Measurements from ENCODE around the gene DYRK1A. TPM values are rescaled to one million over a fixed set of nuclear protein-coding genes. Genes with fewer than 3 reads are reported as not detected.

Gene DYRK1A
- total RNA-seq, 2 donors from 2014 or later, result 57.5 to 57.7 TPM

DNA sequence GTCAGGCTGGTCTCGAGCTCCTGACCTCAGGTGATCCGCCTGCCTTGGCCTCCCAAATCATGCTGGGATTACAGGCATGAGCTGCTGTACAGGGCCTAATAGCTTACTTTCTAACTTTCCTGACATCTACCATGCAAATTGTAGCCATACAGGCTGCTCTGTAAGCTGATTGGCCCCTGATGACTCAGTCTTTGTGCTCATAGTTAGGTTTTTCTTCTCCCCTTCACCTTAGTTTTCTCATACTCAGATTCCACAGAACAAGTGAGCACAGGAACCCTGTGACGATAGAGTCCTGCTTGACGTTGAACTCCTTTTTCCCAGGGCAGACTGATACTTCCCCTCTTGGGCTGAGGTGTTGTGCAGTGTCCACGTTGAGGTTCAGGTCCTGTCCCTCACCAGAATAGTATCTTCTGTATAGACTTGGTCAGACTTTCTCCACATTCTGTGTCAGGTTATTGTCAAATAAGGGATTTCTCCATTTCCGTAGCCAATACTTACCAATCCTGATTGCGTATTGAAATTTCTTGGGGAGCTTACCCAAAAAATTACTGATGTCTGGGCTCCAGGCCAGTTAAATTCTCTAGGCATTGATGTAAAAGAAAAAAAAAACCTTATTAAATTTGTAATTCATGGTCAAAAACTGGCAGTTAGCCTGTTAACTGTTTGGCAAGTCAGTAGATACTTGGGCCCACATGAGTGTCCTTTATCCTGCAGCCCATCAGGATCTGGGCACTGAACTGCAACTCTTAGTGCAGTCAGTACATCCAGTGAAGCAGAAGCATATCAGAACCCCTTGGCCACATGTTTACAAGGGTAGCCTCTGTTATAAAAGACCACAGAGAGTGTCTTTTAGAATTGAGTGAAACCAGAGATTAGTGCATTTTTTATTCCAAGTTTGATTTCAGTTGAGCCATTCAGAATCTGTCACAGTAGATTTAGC lies 118.2 kb downstream of the DYRK1A start:
- intact Hi-C loops (cut with DNase I), result no loop called here
- no peak for DNase-seq
- Histone ChIP-seq H3K9ac (ENCODE audit: low read depth in 2 of 2, low read length in 2 of 2) (no peak overlapping the region), H3K4me1 (no peaks in the 10 kb centered on the region), H3K9me3 (no peaks in the 10 kb centered on the region), H3K4me3 (no peak overlapping the region), H3K27me3 (no peaks in the 10 kb centered on the region), H3K36me3 (peaks cover 5% of the 10 kb centered on the region), H3K27ac (no peak overlapping the region)
- no peak for TF ChIP-seq CTCF (IDR thresholded peaks at IDR 0.05)

DNA sequence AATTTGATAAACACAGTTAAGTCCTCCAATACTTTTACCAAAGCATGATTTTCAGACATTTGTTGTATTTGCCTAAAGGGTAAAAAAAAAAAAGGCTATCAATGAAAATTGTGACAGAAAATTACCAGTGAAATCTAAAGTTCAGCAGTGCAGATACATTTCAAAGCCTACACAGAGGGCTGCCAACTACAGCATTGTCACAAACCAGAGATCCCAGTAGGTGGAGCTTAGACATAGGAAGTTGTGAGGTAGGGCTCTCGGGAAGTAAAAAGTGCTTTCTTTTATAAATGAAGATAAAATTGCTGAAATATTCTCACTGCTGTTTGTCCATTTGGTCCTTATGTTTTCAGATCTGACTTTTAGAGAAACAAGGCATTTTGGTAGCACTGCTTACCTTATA lies 123.0 kb downstream of the DYRK1A start:
- Histone ChIP-seq H3K4me3 (no peak overlapping the region), H3K27ac (no peak overlapping the region), H3K4me1 (no peaks in the 10 kb centered on the region), H3K27me3 (no peaks in the 10 kb centered on the region), H3K9ac (ENCODE audit: low read depth in 2 of 2, low read length in 2 of 2) (no peak overlapping the region), H3K9me3 (no peaks in the 10 kb centered on the region), H3K36me3 (peaks cover 5% of the 10 kb centered on the region)
- no peak for DNase-seq
- no peak for TF ChIP-seq CTCF (IDR thresholded peaks at IDR 0.05)
- intact Hi-C loops (cut with DNase I), result no loop called here

GRCh38 chr21:37490084-37490483 lies 123.5 kb downstream of the DYRK1A start:
- H3K27me3 ChIP-seq, result no peaks in the 10 kb centered on the region
- no peaks in the 10 kb centered on the region for H3K9me3 ChIP-seq
- H3K27ac ChIP-seq, result no peak overlapping the region
- TF ChIP-seq CTCF (IDR thresholded peaks at IDR 0.05), result no peak
- peaks cover 5% of the 10 kb centered on the region for H3K36me3 ChIP-seq
- no peak overlapping the region for H3K9ac ChIP-seq (ENCODE audit: low read depth in 2 of 2, low read length in 2 of 2)
- intact Hi-C loops (cut with DNase I), result no loop called here
- DNase-seq, result no peak
- no peaks in the 10 kb centered on the region for H3K4me1 ChIP-seq
- no peak overlapping the region for H3K4me3 ChIP-seq

DNA sequence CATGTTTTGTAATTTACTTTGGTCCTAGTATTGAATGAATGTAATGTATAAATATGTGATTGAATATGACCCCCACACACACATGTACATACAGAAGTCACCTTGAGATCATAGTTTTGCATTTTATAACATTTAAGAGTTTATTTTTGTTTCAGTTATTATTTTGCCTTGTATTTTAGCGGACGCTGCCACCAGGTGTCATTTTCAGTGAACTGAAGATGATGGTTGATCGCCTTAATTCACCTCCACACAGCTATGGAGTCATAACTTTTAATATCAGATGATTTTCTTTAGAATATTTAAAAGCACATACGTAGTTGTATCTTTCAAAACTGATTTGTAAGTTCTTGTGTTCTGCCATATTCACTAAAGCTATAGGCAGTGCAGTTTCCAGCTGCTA lies 130.4 kb downstream of the DYRK1A start:
- Histone ChIP-seq H3K27me3 (no peaks in the 10 kb centered on the region), H3K27ac (no peak overlapping the region), H3K9ac (ENCODE audit: low read depth in 2 of 2, low read length in 2 of 2) (no peak overlapping the region), H3K4me3 (no peak overlapping the region), H3K36me3 (no peaks in the 10 kb centered on the region), H3K4me1 (no peaks in the 10 kb centered on the region), H3K9me3 (no peaks in the 10 kb centered on the region)
- DNase-seq, result no peak
- no peak for TF ChIP-seq CTCF (IDR thresholded peaks at IDR 0.05)
- intact Hi-C loops (cut with DNase I), result no loop called here

- no peak for DNase-seq
- H3K9me3 ChIP-seq, result no peaks in the 10 kb centered on the region
- no peak overlapping the region for H3K4me3 ChIP-seq
- no peak overlapping the region for H3K27ac ChIP-seq
- no peak for TF ChIP-seq CTCF (IDR thresholded peaks at IDR 0.05)
- no peaks in the 10 kb centered on the region for H3K36me3 ChIP-seq
- H3K4me1 ChIP-seq, result no peaks in the 10 kb centered on the region
- intact Hi-C loops (cut with DNase I), result no loop called here
- H3K27me3 ChIP-seq, result no peaks in the 10 kb centered on the region
- no peak overlapping the region for H3K9ac ChIP-seq (ENCODE audit: low read depth in 2 of 2, low read length in 2 of 2)
These were observed 132.1 kb downstream of the DYRK1A start for GRCh38 chr21:37498664-37499063.
